Left colon (tissue), 2 donors: ENCODE measurements around the gene EPHB4. TPM values are rescaled to one million over a fixed set of nuclear protein-coding genes. Genes with fewer than 3 reads are reported as not detected.

Source experiments
- ATAC-seq: fragments of 200-7000 bp; cut with Tn5 transposase; one replicate; pipeline ENCODE4 v1.9.1; 2020; ENCODE audit warnings: mild to moderate bottlenecking, moderate library complexity
- DNase-seq, 2 donors: peaks; one replicate each; pipeline ENCODE4 v3.0.0-alpha.2; 2020
- intact Hi-C, 2 donors: fragments of 100-400 bp; cut with DNase I in 1 of 2; cut with micrococcal nuclease in 1 of 2; formaldehyde crosslinking; loops; one replicate each; pipeline versions ENCODE4 v1.11.2 to v1.14.0; 2022; cut with DNase I, micrococcal nuclease
- long read RNA-seq: library from polyadenylated mRNA; unstranded; transcript quantifications from one replicate; pipeline ENCODE4 v2.0.0, GENCODE V29; 2021
- total RNA-seq, 2 donors: library from RNA; stranded (reverse); fragmentation: NEBNext Ultra II Directional; extraction: Animal tissue kit (Norgen Biotek cat#: 25700); gene quantifications; one replicate each; pipeline ENCODE4 v1.2.1, GENCODE V29; 2021
- donor health status: DM: no; HTN: no; CAD: no.
- donor health status: DM: yes; HTN: yes; CAD: no.

Gene EPHB4
- 10 to 100 TPM; 34.3 to 39.3 TPM for total RNA-seq
- long read RNA-seq, partial matches to known transcripts: 11 of 13 reads
- long read RNA-seq, other reads (novel, unspliced or antisense): 2 of 13 reads

GRCh38 chr7:100827330-100828226 lies at the start of gene EPHB4:
Gene EPHB4 (minus strand): TSS chr7:100827523. CDS start chr7:100827030, 493 bp downstream.
- DNase-seq (peak; percentile 84 to 90), ATAC-seq (peak; percentile 66)
- intact Hi-C loops: no loop called here

- DNase-seq: no peak
- peak; percentile 51 for ATAC-seq
- intact Hi-C loops: no loop called here
Measured at GRCh38 chr7:100875356-100875751, 48.0 kb upstream of the EPHB4 start.

GRCh38 chr7:100874577-100875355 lies 47.4 kb upstream of the EPHB4 start, which contains the start of gene SRRT:
Gene SRRT (plus strand): TSS chr7:100875103. CDS start chr7:100875591, 488 bp downstream.
- ATAC-seq: peak; percentile 95
- DNase-seq: peak; percentile 98 to 99
- intact Hi-C loops: no loop called here

- ATAC-seq (no peak), DNase-seq (no peak)
Measured at GRCh38 chr7:100874300-100874576, 46.9 kb upstream of the EPHB4 start.

GRCh38 chr7:100873599-100874299 lies 46.4 kb upstream of the EPHB4 start:
- ATAC-seq: no peak
- intact Hi-C loops: no loop called here
- no peak for DNase-seq

More at GRCh38 chr7:100874300-100874576, 46.9 kb upstream of the EPHB4 start:
- intact Hi-C loops: no loop called here

- peak in 1 of 2 donors; percentile 39 for DNase-seq
- intact Hi-C loops: no loop called here
- peak; percentile 7 for ATAC-seq
Measured at GRCh38 chr7:100867776-100868485, 40.6 kb upstream of the EPHB4 start.

GRCh38 chr7:100867040-100867775 lies 39.9 kb upstream of the EPHB4 start, which contains the start of gene TRIP6:
Gene TRIP6 (plus strand): TSS chr7:100867387. CDS start chr7:100867498, 111 bp downstream.
- DNase-seq (peak; percentile 86 to 87), ATAC-seq (peak; percentile 53)
- intact Hi-C loops: no loop called here

GRCh38 chr7:100866729-100867039 lies 39.4 kb upstream of the EPHB4 start:
- ATAC-seq (no peak), DNase-seq (no peak)
- intact Hi-C loops: no loop called here

- DNase-seq (peak; percentile 88 to 89), ATAC-seq (peak; percentile 83)
- intact Hi-C loops: no loop called here
Measured at GRCh38 chr7:100865938-100866728, 38.8 kb upstream of the EPHB4 start.

- intact Hi-C loops: no loop called here
- no peak for ATAC-seq
- no peak for DNase-seq
Measured at GRCh38 chr7:100865372-100865911, 38.1 kb upstream of the EPHB4 start.

GRCh38 chr7:100864263-100864845 lies 37.0 kb upstream of the EPHB4 start:
- DNase-seq (no peak), ATAC-seq (no peak)
- intact Hi-C loops: no loop called here

- ATAC-seq: peak; percentile 20
- DNase-seq: peak in 1 of 2 donors; percentile 58
- intact Hi-C loops: no loop called here
Measured at GRCh38 chr7:100863406-100863950, 36.2 kb upstream of the EPHB4 start.

GRCh38 chr7:100861616-100861985 lies 34.3 kb upstream of the EPHB4 start:
- no peak for DNase-seq
- no peak for ATAC-seq
- intact Hi-C loops: no loop called here

GRCh38 chr7:100860702-100861615 lies 33.6 kb upstream of the EPHB4 start:
- intact Hi-C loops: no loop called here

GRCh38 chr7:100859856-100860255 lies 32.5 kb upstream of the EPHB4 start:
- no peak for DNase-seq
- no peak for ATAC-seq
- intact Hi-C loops: no loop called here

More at GRCh38 chr7:100860702-100861615, 33.6 kb upstream of the EPHB4 start:
- ATAC-seq (no peak), DNase-seq (no peak)
